AG04450 (cell line): Measurements from ENCODE around the gene ARTN. TPM values are rescaled to one million over a fixed set of nuclear protein-coding genes. Genes with fewer than 3 reads are reported as not detected.

Experiments
- CTCF ChIA-PET: fragments of 300-600, 350-600 bp; formaldehyde crosslinking; extraction: SDS; loops from one replicate; lab custom pipeline; 2022; ENCODE audit warnings: antibody characterized with exemption, inconsistent platforms; lab: Charles Lee
- POLR2A ChIA-PET: fragments of 350-600 bp; formaldehyde crosslinking; extraction: SDS; loops from one replicate; lab custom pipeline; 2021; ENCODE audit warnings: antibody characterized with exemption, inconsistent platforms; lab: Yijun Ruan, JAX
- DNase-seq: peaks from one replicate; pipeline ENCODE4 v3.0.0-alpha.2; 2011; ENCODE audit warnings: low read depth, low spot score
- H3K27ac ChIP-seq: one replicate; pipeline ENCODE4 v1.5.1; 2012; ENCODE audit warnings: low read depth, low read length, control low read depth
- H3K27me3 ChIP-seq: one replicate; pipeline ENCODE4 v1.6.0; 2012; ENCODE audit warnings: low read length; ENCODE audit not compliant: control insufficient read depth, insufficient read depth
- H3K4me3 ChIP-seq: 2 replicates; pipeline ENCODE4 v1.5.1; 2011; ENCODE audit warnings: mild to moderate bottlenecking, low read depth, low read length, control low read depth
- H3K9me3 ChIP-seq: 2 replicates; pipeline ENCODE4 v1.5.1; 2012; ENCODE audit warnings: low read length; ENCODE audit not compliant: control insufficient read depth, insufficient read depth
- CTCF ChIP-seq: IDR thresholded peaks from 2 replicates; pipeline ENCODE4 v1.5.1; 2011; ENCODE audit warnings: low read depth, low read length, control low read depth, inconsistent platforms
- polyA plus RNA-seq: library from polyadenylated mRNA; depleted of rRNA; stranded (reverse); fragments of >200 nt; gene quantifications from 2 replicates; pipeline ENCODE4 v1.2.3, GENCODE V29; 2011

The ARTN gene
- polyA plus RNA-seq, 1 experiment, result not detected

- no peaks in the 10 kb centered on the region for H3K9me3 ChIP-seq
- no peak for TF ChIP-seq CTCF
- no peaks in the 10 kb centered on the region for H3K27me3 ChIP-seq
- peak overlapping the region; percentile 43 for H3K4me3 ChIP-seq
- POLR2A ChIA-PET, result interaction anchor here (2.2 kb wide), 1 partner anchor 172 kb away, joined by 21 read pairs; no protein-coding TSS in a partner anchor
- no peak overlapping the region for H3K27ac ChIP-seq
- CTCF ChIA-PET, result interaction anchor here (0.8 to 6.8 kb wide), 31 partner anchors 10 to 408 kb away, joined by 3 to 438 read pairs (median 7); partner anchors contain the start of genes IPO13, KDM4A and ST3GAL3
- DNase-seq, result no peak
These were observed 2.3 kb downstream of the ARTN start for GRCh38 chr1:43935711-43936427.

- no peak for TF ChIP-seq CTCF
- Histone ChIP-seq H3K4me3 (peak overlapping the region; percentile 43), H3K27me3 (no peaks in the 10 kb centered on the region), H3K27ac (no peak overlapping the region), H3K9me3 (no peaks in the 10 kb centered on the region)
- ChIA-PET POLR2A (no interaction called here), CTCF (interaction anchor here (1.0 to 6.8 kb wide), 3 partner anchors 9 to 174 kb away, joined by 3 to 438 read pairs (median 80); partner anchors contain the start of gene IPO13)
- no peak for DNase-seq
These were observed 3.0 kb downstream of the ARTN start for GRCh38 chr1:43936431-43937151.

GRCh38 chr1:43937179-43937865 is 3.7 kb downstream of the ARTN start:
- Histone ChIP-seq H3K9me3 (no peaks in the 10 kb centered on the region), H3K27me3 (no peaks in the 10 kb centered on the region), H3K4me3 (no peak overlapping the region), H3K27ac (no peak overlapping the region)
- CTCF ChIA-PET, result interaction anchor here (1.0 to 6.8 kb wide), 2 partner anchors 168 to 174 kb away, joined by 3 to 438 read pairs; no protein-coding TSS in a partner anchor
- POLR2A ChIA-PET, result no interaction called here
- TF ChIP-seq CTCF, result no peak
- no peak for DNase-seq

GRCh38 chr1:43938383-43938782 is 4.8 kb downstream of the ARTN start:
- no peak overlapping the region for H3K4me3 ChIP-seq
- no peak for TF ChIP-seq CTCF
- no peak overlapping the region for H3K27ac ChIP-seq
- DNase-seq, result no peak
- CTCF ChIA-PET, result interaction anchor here (6.8 kb wide), 1 partner anchor 175 kb away, joined by 438 read pairs; no protein-coding TSS in a partner anchor
- no peaks in the 10 kb centered on the region for H3K27me3 ChIP-seq
- no peaks in the 10 kb centered on the region for H3K9me3 ChIP-seq
- POLR2A ChIA-PET, result no interaction called here
